IPS DF 4.7 (cell line): Measurements from ENCODE around the gene DGUOK.

Source experiments
- DNase-seq: peaks from one replicate; pipeline ENCODE4 v3.0.0-alpha.2; 2013; ENCODE audit warnings: low spot score; ENCODE audit errors: extremely low read depth

The DGUOK gene

GRCh38 chr2:73979021-73979420 lies 52.3 kb downstream of the DGUOK start:
- DNase-seq, result no peak

DNA sequence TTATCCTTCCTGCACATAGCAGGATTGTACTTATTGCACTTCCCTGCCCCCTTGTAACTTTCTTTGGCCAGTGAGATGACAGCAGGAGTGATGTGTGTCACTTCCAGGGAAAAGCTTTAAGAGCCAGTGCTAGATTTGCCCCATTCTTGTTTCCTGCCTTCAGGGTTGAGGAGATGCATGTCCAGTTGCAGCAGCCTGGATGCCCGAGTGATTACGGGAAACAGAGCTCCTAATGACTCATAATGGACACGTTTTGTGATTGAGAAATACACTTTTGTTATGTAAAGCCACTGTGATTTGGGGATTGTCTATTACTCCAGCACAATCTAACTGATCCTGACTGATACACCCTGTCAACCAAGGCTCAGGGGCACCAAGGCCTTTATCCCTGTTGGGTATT lies 53.0 kb downstream of the DGUOK start:
- no peak for DNase-seq

- DNase-seq, result no peak
Measured at GRCh38 chr2:73980566-73980965, 53.9 kb downstream of the DGUOK start.

- no peak for DNase-seq
Measured at GRCh38 chr2:73981081-73982001, 54.7 kb downstream of the DGUOK start.

GRCh38 chr2:73982140-73982617 lies 55.5 kb downstream of the DGUOK start:
- DNase-seq, result no peak

DNA sequence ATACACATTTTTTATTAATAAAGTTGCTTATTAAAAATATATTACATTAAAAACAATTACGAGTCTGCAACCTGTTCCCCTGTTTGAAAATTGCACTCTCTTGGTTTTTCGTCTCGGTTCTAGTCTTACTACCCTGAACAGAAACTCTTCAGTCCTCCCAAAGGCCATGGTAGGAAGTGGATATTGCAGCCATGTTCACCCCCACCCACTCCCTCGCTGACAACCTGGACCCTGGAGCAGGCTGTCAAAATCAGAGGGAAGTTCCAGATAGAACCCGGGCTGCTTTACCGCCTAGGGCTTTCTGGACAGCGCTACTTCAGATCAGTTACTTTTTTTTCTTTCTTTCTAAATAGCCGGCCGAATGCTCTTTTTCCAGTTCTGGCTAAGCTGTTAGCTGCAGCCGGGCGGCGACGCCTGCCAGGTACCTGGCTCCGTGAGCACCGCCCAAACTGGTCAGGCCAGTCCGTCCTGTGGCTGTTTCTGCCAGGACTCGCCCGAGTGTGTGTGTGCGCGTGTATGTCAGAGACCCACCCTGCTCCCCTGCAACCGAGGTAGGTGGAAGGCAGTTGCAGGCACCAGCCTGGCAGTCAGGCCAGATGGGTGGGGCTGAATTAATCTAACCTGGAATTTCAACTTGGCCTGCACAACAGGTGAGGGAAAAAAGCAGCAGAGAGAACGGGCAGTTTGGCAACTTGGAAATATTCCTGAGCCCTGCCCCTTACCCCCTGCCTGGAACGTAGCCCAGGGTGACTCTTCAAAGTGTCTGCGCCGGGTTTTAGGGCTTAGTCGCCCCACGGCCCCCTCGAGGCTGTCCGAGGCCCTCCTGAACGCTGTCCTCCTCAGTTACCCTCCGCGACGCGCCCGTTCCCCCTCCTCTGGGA lies 56.9 kb downstream of the DGUOK start:
- no peak for DNase-seq

DNA sequence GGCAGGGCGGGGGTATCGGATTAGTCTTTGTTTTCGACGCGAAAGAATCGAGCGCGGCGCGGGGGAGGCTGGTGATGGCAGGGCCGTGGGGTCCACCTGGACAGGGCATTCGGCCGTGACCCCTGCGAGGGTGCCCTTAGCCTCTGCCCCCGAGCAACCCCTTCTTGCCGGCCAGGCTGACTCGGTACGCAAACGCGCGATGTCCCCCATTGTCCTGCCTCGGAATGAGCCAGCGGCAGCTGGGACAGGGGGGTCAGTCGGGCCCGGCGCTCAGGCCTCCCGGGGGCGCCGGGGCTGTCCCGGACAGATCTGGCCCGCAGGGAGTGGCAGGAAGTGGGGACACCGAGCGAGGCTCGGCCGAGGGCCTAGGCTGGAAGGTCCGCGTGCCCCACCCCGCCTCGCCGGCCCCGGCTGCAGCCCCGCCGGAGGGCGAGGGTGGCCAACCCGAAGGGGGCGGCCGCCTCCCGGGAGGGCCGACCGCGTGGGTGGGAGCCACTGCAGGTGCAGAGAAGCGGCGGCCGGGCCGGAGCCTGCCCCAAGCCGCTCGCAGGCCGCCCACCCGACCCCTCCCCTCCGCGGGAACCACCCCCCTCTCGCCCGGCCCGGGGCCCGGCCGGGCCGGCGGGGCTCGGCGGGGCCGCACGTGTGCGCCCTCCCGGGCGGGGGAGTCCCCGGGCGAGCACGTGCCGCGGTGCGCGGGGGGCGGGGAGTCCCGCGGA lies 57.7 kb downstream of the DGUOK start, which contains the start of gene TET3:
Gene TET3, plus strand, starts transcription at position 708 of the 719 bp plus-strand sequence. CDS start 1,494 bp downstream, outside the sequence.
- no peak for DNase-seq

GRCh38 chr2:73984922-73985307 lies 58.2 kb downstream of the DGUOK start:
- no peak for DNase-seq

DNA sequence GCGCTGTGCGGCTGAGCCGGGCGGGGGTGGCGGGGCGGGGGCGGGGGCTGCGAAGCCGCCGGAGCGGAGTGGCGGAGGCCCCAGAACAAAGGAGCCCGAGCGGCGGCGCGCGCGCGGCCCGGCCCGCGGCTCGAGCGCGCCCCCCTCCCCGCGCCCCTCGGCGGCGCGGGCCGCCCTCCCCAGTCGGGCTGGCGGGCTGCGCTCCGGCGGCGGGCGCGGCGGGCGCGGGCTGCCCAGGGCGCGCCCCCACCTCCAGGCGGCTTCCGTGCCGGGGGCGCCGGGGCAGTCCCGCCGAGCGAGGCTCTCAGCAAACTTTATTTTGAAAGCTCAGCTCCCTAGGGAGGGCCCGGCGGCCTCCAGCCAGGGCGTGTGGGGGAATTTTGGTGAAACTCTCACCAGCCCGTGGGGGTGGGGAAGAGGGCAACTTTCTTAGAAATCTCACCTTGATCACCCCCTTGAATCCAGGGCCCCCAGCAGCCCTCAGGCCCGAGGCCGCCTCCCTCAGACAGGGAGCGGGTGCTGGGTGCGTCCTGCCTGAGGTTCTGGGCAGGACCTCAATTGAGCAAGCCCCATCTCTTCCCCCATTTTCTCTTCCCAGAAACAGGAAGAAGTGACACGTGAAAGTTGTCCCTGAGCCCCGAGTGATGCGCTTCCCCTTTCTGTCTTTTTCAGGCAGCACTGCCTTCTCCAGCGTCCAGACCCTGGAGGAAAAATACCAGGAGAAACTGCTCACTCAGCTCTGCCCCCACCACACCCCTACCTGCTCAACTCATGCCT lies 58.8 kb downstream of the DGUOK start:
- DNase-seq, result no peak

DNA sequence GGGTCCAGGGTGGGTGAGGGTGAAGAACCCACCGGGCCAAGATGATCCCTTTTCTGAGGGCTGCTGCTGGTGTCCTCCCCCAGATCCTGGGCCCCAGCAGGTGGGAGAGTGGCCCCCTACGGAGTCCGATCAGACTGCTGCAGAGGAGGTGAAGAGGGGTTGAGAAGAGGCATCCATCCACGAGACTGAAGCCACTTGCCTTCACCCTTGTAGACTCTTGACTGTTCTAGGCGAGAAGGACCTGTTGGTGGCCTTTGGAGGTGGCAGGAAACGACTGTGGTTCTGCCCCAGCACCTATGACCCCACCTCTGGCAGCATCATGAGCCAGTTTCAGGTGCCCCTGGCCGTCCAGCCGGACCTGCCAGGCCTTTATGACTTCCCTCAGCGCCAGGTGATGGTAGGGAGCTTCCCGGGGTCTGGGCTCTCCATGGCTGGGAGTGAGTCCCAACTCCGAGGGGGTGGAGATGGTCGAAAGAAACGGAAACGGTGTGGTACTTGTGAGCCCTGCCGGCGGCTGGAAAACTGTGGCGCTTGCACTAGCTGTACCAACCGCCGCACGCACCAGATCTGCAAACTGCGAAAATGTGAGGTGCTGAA lies 59.5 kb downstream of the DGUOK start:
- DNase-seq, result no peak

DNA sequence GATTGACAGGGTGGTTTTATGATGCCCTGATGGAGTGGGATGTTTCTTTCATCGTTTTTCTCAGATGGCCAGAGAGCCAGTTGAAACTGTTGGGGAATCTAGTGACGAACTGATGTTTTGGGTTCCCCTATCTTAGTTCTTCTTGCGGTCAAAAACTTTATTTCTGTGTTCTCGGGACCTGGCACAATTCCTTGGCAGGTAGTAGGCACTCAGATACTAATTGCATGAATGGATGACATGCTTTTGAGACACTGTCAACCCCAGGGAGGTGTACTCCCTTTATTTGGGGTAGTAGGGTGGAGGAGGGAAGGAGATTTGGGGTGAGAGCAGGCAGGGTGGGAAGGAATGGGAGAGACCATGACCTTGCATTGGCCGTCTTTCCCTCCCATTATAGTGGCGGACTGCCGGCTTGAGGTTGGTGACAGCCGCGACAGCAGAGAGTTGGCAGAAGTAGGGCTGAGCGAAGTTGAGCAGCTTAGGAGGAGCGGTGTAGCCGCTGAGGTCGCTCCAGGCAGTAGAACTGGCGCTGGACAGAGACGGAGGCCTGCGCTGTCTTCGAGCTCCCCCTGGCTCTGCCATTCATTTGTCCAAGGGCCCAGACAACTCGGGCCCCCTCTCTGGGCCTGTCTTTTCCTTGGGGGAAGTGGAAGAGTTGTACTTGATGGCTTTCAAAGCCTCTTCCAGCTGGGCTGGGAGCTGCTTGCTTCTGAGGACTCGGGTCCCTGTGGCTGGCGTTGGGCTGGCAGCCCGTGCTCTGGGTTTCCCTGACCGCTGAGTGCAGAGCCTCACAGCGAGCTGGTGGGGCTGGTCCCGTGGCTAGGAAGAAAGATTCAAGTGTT lies 60.6 kb downstream of the DGUOK start:
- no peak for DNase-seq

- DNase-seq, result no peak
Measured at GRCh38 chr2:73987948-73988700, 61.4 kb downstream of the DGUOK start.

DNA sequence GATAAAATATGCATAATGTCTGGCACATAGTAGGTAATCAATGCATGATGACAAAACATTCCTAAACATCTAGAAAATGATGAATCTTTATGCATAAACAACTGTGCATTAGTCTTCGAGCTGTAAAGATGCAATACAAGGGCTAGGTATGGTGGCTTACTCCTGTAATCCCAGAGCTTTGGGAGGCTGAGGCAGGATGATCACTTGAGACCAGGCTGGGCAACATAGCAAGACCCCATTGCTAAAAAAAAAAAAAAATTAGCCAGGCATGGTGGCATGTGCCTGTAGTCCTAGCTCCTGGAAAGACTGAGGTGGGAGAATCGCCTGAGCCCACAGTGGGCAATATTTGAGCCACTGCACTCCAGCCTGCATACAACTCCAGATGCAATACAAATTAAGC lies 63.3 kb downstream of the DGUOK start:
- no peak for DNase-seq

DNA sequence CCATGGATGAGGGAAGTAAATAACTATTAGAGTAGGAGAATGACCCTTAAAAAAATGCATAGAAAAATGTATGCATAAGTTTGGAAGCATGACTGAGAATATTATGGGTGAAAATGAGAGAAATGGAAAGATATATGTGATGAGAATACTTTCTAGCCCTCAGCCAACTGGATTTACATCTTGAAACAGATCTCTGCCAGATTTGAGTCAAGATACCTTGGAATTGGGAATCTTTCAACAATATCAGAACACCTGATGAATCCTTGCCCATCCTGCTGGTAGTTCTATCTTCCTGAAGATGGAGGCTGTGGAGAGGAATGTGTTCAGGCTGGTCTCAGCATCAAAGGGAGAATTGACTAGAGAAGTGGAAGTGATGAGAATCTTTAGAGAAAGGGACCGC lies 63.9 kb downstream of the DGUOK start:
- no peak for DNase-seq

DNA sequence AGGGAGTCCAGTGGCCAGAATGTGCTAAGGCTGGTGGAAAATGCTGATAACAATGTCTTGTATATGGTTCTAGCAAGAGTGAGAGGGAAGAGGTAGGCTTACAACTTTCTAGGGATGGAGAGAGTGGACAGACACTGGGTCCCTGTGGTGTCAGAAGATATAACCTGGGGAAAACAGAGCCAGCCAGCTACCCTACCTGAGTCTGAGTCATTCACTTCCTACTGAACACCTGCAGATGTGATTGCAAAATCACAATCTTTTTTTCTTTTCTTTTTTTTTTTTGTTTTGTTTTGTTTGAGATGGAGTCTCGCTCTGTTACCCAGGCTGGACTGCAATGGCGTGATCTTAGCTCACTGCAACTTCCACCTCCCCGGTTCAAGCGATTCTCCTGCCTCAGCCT lies 65.4 kb downstream of the DGUOK start:
- DNase-seq, result no peak

GRCh38 chr2:73993376-73993775 lies 66.7 kb downstream of the DGUOK start:
- DNase-seq, result no peak

GRCh38 chr2:73993778-73994177 lies 67.1 kb downstream of the DGUOK start:
- DNase-seq, result no peak

GRCh38 chr2:73994178-73994831 lies 67.6 kb downstream of the DGUOK start:
- no peak for DNase-seq
